ENCODE results near the gene DNAH17. TPM values are rescaled to one million over a fixed set of nuclear protein-coding genes. Genes with fewer than 3 reads are reported as not detected.

The DNAH17 gene
- polyA plus RNA-seq, 1 of the 3 experiments (the other 2 are of a cell fraction): not detected

DNA sequence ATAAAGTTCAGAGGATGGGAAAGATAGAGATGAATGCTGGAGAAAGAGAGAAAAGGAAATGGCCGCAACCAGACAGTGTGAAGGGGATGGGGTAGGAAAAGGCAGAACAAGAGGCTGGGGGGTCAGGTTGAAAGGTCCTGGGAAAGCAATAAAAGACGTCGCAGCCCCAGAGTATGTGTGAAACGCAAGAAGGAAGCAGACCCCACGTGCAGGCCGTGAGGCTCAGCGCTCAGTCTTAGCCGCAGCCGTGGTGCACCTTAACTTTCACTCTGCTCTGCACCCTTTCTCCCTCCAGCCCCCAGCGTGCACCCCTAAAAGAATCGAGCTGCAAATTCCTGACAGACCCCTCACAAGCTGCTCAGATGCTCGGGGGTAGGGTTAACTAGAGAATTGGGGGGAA lies 1.9 kb downstream of the DNAH17 start:
- Histone ChIP-seq H3K4me2 (no peak overlapping the region), H3K9me3 (no peaks in the 10 kb centered on the region), H3K36me3 (replicated peaks in 1 of 2; ENCODE audit: control insufficient read depth in 1 of 2, insufficient read depth in 2 of 2, low read length in 1 of 2) (no peaks in the 10 kb centered on the region), H3K4me1 (ENCODE audit: control insufficient read depth in 1 of 2, insufficient read depth in 2 of 2, low read depth in 1 of 2, low read length in 1 of 2) (no peaks in the 10 kb centered on the region), H3K27ac (ENCODE audit: low read depth in 2 of 2, low read length in 1 of 2) (no peak overlapping the region), H3K79me2 (ENCODE audit: insufficient read depth) (no peaks in the 10 kb centered on the region), H3K9ac (no peak overlapping the region), H3K27me3 (ENCODE audit: insufficient read depth) (no peaks in the 10 kb centered on the region), H4K20me1 (ENCODE audit: insufficient read depth) (no peaks in the 10 kb centered on the region), H2AFZ (ENCODE audit: low read depth) (no peak overlapping the region), H3K4me3 (ENCODE audit: low read depth in 2 of 2, low read length in 1 of 2) (no peak overlapping the region), H3K9me2 (no peaks in the 10 kb centered on the region), H3F3A (replicated peaks; ENCODE audit: insufficient read depth) (no peaks in the 10 kb centered on the region)
- WGBS (ENCODE audit: low lambda C conversion rate): 69% methylated on average over 12 of the region's 12 CpGs
- no peak for DNase-seq
- TF ChIP-seq, protein P1, sequence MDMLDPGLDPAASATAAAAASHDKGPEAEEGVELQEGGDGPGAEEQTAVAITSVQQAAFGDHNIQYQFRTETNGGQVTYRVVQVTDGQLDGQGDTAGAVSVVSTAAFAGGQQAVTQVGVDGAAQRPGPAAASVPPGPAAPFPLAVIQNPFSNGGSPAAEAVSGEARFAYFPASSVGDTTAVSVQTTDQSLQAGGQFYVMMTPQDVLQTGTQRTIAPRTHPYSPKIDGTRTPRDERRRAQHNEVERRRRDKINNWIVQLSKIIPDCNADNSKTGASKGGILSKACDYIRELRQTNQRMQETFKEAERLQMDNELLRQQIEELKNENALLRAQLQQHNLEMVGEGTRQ (IDR thresholded peaks at IDR 0.05; ENCODE audit: borderline replicate concordance, low read depth, low read length): no peak
- TF ChIP-seq TAF1 (IDR thresholded peaks at IDR 0.05; ENCODE audit: borderline replicate concordance, low read depth, low read length): no peak
- ChIA-PET POLR2A (no interaction called here), CTCF (interaction anchor here (0.8 kb wide), 1 partner anchor 111 kb away, joined by 3 read pairs; no protein-coding TSS in a partner anchor)

DNA sequence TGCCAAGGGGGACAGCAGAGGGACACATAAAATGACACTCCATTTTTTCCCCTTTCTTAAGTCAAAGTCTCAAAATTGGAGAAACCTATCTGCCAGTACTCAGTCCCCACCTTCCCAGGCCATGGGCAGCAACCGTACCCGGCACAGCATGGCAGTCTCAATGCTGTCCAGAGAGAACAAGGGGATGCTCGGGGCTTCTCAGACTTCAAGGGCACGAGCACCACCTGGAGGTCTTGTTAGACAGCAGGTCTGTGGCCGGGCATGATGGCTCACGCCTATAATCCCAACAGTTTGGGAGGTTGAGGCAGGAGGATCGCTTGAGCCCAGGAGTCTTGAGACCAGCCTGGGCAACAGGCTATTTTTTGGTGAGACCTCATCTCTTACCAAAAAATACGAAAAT lies 3.2 kb downstream of the DNAH17 start:
- no peak overlapping the region for H3K9ac ChIP-seq
- no peaks in the 10 kb centered on the region for H3K27me3 ChIP-seq (ENCODE audit: insufficient read depth)
- no peak for DNase-seq
- POLR2A ChIA-PET: no interaction called here
- H3K4me2 ChIP-seq: no peak overlapping the region
- TF ChIP-seq POLR2AphosphoS5 (IDR thresholded peaks at IDR 0.05; ENCODE audit: low read depth, low read length) (no peak), RAD21 (IDR thresholded peaks at IDR 0.05; ENCODE audit: low read length) (peak; percentile 21)
- H3K4me1 ChIP-seq (ENCODE audit: control insufficient read depth in 1 of 2, insufficient read depth in 2 of 2, low read depth in 1 of 2, low read length in 1 of 2): peaks cover 0 to under 1% of the 10 kb centered on the region in 2 experiments; a peak in 1 of 4 replicates
- WGBS (ENCODE audit: low lambda C conversion rate): 73% methylated on average over 7 of the region's 8 CpGs
- H3K9me2 ChIP-seq: no peaks in the 10 kb centered on the region
- H3K4me3 ChIP-seq (ENCODE audit: low read depth in 2 of 2, low read length in 1 of 2): no peak overlapping the region
- no peaks in the 10 kb centered on the region for H4K20me1 ChIP-seq (ENCODE audit: insufficient read depth)
- no peaks in the 10 kb centered on the region for H3F3A ChIP-seq (replicated peaks; ENCODE audit: insufficient read depth)
- no peaks in the 10 kb centered on the region for H3K36me3 ChIP-seq (replicated peaks in 1 of 2; ENCODE audit: control insufficient read depth in 1 of 2, insufficient read depth in 2 of 2, low read length in 1 of 2)
- no peaks in the 10 kb centered on the region for H3K9me3 ChIP-seq
- CTCF ChIA-PET: no interaction called here
- no peak overlapping the region for H3K27ac ChIP-seq (ENCODE audit: low read depth in 2 of 2, low read length in 1 of 2)
- H3K79me2 ChIP-seq (ENCODE audit: insufficient read depth): no peaks in the 10 kb centered on the region
- no peak overlapping the region for H2AFZ ChIP-seq (ENCODE audit: low read depth)

DNA sequence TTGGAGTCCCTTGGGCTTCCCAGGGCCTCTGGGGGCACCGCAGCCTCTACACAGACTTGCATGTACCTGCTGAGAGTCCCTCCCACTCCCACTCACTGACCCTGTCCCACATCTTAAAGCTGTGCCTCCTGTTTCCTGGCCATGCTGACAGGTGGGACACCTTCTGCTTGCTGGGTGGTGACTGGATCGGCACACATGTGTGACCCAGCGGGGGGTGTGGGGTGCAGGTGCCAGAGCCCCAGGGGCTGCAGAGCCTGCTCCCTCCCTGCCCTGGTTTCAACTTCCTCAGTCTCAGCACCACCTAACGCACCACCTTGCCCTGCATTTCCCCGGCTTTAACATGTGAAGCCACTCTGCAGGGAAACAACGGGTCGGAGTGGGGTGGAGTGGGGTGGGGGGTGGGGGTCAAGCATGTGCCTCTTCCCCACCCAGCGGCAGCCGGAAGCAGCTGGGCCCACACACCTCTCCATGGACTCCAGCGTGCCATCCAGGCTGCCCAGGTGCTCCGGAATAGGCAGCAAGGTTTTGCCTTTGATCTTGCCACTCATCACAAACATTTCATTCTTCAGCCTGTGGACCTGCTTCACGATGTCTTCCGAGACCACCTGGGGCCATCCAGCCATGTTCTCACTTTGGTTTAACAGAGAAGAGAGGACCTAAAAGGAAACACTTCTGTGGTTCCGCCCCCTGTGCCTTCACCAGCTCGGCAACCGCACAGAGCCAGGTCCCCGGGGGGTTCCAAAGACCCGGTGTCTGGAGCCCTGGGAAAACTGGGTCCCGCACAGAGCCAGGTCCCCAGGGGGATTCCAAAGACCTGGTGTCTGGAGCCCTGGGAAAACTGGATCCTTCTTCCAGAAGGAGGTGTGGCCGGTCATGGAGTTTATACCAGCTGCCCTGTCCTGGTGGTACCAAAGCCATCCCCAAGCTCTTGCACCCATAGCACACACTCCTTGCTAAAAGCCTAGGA lies 4.7 kb downstream of the DNAH17 start:
- CTCF ChIA-PET: no interaction called here
- Histone ChIP-seq H3K9ac (no peak overlapping the region), H3K4me3 (ENCODE audit: low read depth in 2 of 2, low read length in 1 of 2) (no peak overlapping the region), H3K4me1 (ENCODE audit: control insufficient read depth in 1 of 2, insufficient read depth in 2 of 2, low read depth in 1 of 2, low read length in 1 of 2) (peaks cover 0 to 6% of the 10 kb centered on the region in 2 experiments; a peak in 1 of 4 replicates), H3F3A (replicated peaks; ENCODE audit: insufficient read depth) (no peaks in the 10 kb centered on the region), H3K9me3 (no peaks in the 10 kb centered on the region), H3K9me2 (no peaks in the 10 kb centered on the region), H2AFZ (ENCODE audit: low read depth) (no peak overlapping the region), H3K27me3 (ENCODE audit: insufficient read depth) (no peaks in the 10 kb centered on the region), H3K79me2 (ENCODE audit: insufficient read depth) (no peaks in the 10 kb centered on the region), H4K20me1 (ENCODE audit: insufficient read depth) (no peaks in the 10 kb centered on the region), H3K36me3 (replicated peaks in 1 of 2; ENCODE audit: control insufficient read depth in 1 of 2, insufficient read depth in 2 of 2, low read length in 1 of 2) (no peaks in the 10 kb centered on the region), H3K4me2 (no peak overlapping the region), H3K27ac (ENCODE audit: low read depth in 2 of 2, low read length in 1 of 2) (no peak overlapping the region)
- POLR2A ChIA-PET: no interaction called here
- DNase-seq: peak; percentile 74
- WGBS (ENCODE audit: low lambda C conversion rate): 77% methylated on average over 19 of the region's 20 CpGs
- TF ChIP-seq, protein P2, sequence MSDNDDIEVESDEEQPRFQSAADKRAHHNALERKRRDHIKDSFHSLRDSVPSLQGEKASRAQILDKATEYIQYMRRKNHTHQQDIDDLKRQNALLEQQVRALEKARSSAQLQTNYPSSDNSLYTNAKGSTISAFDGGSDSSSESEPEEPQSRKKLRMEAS (IDR thresholded peaks at IDR 0.05; ENCODE audit: low read depth): no peak
- TF ChIP-seq YY1 (IDR thresholded peaks at IDR 0.05; ENCODE audit: low read depth) (no peak), GATA2 (CRISPR knock-in tag; IDR thresholded peaks at IDR 0.05) (no peak), MXI1 (IDR thresholded peaks at IDR 0.05; ENCODE audit: low read depth, low read length) (no peak), NFIC (IDR thresholded peaks at IDR 0.05; ENCODE audit: borderline replicate concordance) (no peak), GABPA (IDR thresholded peaks at IDR 0.05; ENCODE audit: low read depth) (no peak), RAD21 (IDR thresholded peaks at IDR 0.05; ENCODE audit: low read length) (no peak), POLR2AphosphoS5 (IDR thresholded peaks at IDR 0.05; ENCODE audit: low read depth, low read length) (no peak), EP300 (IDR thresholded peaks at IDR 0.05; ENCODE audit: borderline replicate concordance in 1 of 2, low read depth in 1 of 2, low read length in 1 of 2) (no peak), NRF1 (IDR thresholded peaks at IDR 0.05; ENCODE audit: low read depth, low read length) (no peak), EZH2phosphoT487 (IDR thresholded peaks at IDR 0.05; ENCODE audit: borderline replicate concordance, low read depth) (no peak), RXRA (IDR thresholded peaks at IDR 0.05; ENCODE audit: borderline replicate concordance, low read depth) (no peak)
- TF ChIP-seq, protein P3, sequence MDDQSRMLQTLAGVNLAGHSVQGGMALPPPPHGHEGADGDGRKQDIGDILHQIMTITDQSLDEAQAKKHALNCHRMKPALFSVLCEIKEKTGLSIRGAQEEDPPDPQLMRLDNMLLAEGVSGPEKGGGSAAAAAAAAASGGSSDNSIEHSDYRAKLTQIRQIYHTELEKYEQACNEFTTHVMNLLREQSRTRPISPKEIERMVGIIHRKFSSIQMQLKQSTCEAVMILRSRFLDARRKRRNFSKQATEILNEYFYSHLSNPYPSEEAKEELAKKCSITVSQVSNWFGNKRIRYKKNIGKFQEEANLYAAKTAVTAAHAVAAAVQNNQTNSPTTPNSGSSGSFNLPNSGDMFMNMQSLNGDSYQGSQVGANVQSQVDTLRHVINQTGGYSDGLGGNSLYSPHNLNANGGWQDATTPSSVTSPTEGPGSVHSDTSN (IDR thresholded peaks at IDR 0.05): no peak
- TF ChIP-seq, protein P1 (IDR thresholded peaks at IDR 0.05; ENCODE audit: borderline replicate concordance, low read depth, low read length): no peak

Measured in SK-N-SH (cell line).